HG03575 (cell line): ENCODE measurements around the gene RACK1.

Experiments used
- ATAC-seq: cut with Tn5 transposase; IDR thresholded peaks from one replicate; pipeline ENCODE4 v1.9.1; 2021; ENCODE audit not compliant: unreplicated experiment, insufficient number of reproducible peaks, low FRiP score; ENCODE audit errors: extremely low read depth

The RACK1 gene

GRCh38 chr5:181235689-181236366, 7.9 kb downstream of the RACK1 start:
- ATAC-seq: no peak

DNA sequence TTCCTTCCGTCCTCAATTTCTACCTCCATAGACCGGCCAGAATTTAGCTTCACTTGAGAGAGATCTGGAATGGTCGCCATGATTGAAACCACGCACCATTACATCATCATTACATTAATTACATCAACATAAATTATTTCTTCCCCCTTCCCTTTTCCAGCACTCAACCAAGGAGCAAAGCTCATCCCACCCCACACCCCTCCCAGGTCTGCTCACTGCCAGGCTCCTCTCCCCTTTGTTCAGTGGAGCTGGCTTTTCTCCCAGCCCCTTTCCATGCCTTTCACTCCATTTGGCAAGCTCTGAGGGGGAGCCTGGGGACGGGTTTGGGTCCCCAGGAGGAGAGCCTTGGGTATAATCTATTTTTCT, 8.4 kb downstream of the RACK1 start:
- ATAC-seq: no peak

GRCh38 chr5:181234455-181235306, 9.0 kb downstream of the RACK1 start:
- ATAC-seq: no peak

GRCh38 chr5:181233801-181234454, 9.8 kb downstream of the RACK1 start:
- ATAC-seq: no peak

DNA sequence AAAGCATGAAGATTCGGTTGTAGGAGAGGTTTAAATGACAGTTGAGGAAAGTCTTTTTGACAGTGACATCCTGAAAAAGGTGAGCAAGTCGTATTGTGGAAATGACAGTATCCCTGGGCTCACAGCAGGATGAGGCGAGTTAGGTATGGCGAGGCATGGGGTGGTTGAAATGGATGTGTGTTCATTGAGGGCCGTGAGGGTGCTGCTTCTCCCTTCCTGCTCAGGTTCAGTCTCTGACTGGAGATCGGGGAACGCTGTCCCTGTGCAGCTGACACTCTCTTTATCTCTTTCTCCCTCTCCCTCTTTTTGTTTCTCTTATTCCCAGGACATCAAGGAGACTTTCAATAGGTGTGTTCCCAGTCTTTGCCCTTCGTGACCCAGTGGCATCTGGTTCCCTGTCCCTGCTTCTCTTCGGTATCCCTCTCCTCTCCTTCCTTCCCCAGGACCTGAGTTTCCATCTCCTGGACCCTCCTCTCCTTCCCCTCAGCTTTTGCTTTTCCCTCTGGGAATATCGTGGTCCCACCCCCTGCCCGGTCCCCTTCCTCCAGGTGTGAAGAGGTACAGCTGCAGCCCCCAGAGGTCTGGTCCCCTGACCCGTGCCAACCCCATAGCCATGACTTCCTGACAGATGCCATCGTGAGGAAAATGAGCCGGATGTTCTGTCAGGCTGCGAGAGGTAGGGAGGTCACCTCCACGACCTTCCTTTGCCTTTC, 10.5 kb downstream of the RACK1 start:
- no peak for ATAC-seq

GRCh38 chr5:181232593-181232992, 11.1 kb downstream of the RACK1 start:
- ATAC-seq: no peak

DNA sequence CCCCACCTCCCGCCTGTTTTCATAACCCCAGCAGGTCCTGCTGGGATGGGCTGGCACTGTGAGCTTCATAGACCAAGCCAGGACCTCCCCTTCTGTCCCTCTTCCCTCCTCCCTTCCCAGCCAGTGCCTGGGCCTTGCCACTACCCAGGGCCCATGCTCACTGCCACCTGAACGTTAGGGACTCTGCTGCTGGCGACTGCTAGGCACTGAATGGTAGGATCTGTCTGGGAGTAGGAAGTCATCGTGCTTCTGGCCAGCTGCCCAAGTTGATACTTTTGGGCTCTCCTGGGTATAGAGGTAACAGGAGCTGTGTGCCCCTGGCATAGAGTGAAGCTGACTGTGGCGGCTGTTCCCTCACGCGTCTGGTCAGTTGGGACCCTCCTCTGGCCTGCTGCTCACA, 12.3 kb downstream of the RACK1 start:
- ATAC-seq: no peak

DNA sequence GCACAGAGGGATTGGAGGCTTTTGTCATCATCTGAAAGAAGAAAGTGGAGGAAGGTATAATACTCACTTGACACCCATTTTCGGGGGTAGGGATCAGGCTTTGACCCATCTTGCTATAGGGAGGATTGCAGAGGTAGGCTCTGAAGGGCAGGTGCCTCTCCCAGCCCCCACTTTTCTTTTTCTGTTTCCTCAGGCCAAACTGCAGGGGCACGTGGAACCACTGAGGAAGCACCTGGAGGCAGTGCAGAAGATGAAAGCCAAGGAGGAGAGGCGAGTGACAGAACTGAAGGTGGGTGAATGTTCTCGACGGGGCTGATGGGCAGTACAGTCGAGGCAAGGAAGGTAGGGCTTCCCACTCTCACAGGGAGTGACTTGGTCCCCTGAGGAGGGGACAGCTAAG, 13.2 kb downstream of the RACK1 start:
- ATAC-seq: no peak

- ATAC-seq: no peak
Observed at GRCh38 chr5:181229996-181230395, 13.7 kb downstream of the RACK1 start.

DNA sequence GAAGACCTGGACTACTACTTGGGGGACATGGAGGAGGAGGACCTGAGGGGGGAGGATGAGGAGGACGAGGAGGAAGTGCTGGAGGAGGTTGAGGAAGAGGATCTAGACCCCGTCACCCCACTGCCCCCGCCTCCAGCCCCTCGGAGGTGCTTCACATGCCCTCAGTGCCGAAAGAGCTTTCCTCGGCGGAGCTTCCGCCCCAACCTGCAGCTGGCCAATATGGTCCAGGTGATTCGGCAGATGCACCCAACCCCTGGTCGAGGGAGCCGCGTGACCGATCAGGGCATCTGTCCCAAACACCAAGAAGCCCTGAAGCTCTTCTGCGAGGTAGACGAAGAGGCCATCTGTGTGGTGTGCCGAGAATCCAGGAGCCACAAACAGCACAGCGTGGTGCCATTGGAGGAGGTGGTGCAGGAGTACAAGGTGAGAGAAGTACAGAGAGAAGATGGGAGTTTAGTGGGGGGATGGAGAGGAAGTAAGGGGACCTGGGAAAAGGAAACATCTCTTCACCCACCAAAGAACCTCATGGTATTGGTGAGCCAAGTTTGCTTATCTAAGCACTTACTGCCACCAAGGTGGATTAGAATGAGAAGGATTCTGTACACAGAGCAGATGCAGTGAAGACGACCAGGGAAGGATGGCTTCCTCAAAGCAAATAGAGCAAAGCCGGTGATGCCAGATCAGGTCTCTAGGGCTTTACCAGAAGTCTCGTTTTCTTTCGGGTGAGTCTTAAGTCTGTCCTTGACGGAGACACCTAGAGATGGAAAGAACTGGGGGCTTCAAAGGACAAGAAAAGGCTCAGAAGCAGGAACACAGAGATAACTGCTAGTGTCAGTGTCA, 19.1 kb downstream of the RACK1 start:
- ATAC-seq: no peak

GRCh38 chr5:181223729-181224389, 19.8 kb downstream of the RACK1 start:
- no peak for ATAC-seq

DNA sequence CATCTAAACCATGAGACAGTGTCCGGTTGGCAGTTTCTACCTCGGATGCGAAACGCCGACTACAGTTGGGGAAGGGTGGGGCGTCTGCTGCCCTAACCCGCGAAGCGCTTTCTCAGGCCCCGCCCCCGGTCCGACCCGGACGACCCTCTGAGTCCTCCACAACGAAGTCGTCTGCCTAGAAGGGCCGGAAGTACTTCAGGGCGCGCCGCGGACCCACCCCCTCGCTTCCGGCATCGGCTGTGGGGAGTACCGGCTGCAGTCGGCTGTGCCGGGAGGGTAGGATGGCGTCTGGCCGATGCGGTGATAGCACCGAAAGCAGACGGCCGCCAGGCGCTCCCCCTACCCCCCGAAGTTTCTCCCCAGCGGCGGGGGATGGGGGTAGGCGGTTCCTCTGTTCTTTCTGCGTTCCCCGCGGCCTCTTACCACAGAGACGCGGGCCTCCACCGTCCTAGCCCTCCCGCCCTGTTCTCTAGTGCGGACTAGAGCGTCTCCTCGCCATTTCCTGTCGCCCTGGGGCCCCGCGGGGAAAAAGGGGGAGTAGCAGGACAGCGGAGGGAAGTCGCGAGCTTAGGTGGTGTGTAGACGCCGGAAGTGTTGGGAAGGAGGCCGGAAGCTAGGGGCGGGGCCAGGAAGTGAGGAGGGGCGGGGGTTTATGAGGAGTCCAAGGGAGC, 20.5 kb downstream of the RACK1 start, which contains the start of gene TRIM41:
Gene TRIM41, plus strand, starts transcription at position 224 of the 671 bp plus-strand sequence. CDS start 719 bp downstream, outside the sequence.
- peak; percentile 26 for ATAC-seq

DNA sequence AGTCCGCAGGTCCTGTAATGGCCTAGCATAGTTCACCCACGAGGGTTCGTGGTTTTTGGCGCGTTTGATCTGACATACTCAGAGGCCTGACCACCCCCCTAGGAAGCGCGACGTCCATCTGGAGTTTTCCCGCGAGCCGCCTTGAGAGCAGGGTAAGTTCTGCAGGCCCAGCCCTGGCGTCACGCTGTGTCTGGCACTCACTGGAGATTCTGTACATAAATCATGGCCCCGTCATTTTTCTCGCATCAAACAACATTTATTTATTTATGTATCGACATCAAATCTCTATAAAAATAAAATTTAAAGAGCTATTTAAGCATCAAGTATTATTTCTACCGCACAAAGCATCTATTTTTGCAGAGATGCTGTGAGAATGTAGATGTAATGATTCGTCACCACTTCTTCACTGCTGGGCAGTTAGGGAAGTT, 21.1 kb downstream of the RACK1 start:
- ATAC-seq: no peak

GRCh38 chr5:181221792-181222629, 21.7 kb downstream of the RACK1 start:
- no peak for ATAC-seq

- ATAC-seq: no peak
Observed at GRCh38 chr5:181221105-181221791, 22.5 kb downstream of the RACK1 start.

DNA sequence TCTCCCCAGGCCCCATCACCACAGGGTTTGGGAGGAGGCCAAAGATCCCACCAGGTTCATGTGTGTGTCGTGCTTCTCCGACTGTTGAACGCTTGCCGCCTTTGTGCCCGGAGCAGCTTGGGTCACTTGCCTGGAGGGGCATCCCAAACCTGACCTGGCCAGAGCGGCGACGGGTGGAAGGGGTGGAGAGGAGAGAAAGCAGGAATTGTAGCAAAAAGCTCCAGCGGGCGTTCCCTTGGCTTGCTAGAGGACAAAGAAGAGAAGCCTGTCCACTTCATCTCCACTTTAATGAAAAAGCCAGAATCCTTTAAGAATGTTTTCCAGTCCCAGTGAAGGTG, 23.6 kb downstream of the RACK1 start:
- ATAC-seq: no peak
